Stimulated activated CD4-positive, alpha-beta T cell treated with anti-CD3 and anti-CD28 coated beads, Interleukin-2, amount 100 ng/mL, for 48 hours (primary cell): ENCODE measurements around the gene EIF4EBP2.

Experiments
- DNase-seq, 2 donors: peaks; one replicate each; pipeline ENCODE4 v3.0.0-alpha.2; 2020

The EIF4EBP2 gene

DNA sequence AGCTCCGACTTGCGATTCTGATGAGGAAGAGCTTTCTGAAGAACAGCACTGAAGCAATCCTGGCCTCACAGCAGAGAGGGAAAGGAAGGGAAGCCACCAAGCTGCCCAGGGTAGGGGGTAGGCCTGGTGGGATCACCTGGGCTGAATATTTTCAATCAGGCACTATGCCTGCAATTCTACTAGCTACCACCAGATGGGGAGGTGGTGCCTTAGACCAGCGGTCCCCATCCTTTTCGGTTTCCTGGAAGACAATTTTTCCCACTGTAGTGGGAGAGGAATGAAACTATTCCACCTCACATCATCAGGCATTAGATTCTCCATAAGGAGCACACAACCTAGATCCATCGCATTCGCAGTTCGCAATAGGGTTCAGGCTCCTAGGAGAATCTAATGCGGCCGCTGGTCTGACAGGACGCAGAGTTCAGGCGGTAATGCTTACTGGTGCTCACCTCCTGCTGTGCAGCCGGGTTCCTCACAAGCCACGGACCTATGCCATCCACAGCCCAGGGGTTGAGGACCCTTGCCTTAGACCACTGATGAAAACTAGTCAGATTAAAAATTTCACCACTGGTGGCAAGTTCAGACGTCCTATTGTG, 24.3 kb upstream of the EIF4EBP2 start:
- DNase-seq, result no peak

DNA sequence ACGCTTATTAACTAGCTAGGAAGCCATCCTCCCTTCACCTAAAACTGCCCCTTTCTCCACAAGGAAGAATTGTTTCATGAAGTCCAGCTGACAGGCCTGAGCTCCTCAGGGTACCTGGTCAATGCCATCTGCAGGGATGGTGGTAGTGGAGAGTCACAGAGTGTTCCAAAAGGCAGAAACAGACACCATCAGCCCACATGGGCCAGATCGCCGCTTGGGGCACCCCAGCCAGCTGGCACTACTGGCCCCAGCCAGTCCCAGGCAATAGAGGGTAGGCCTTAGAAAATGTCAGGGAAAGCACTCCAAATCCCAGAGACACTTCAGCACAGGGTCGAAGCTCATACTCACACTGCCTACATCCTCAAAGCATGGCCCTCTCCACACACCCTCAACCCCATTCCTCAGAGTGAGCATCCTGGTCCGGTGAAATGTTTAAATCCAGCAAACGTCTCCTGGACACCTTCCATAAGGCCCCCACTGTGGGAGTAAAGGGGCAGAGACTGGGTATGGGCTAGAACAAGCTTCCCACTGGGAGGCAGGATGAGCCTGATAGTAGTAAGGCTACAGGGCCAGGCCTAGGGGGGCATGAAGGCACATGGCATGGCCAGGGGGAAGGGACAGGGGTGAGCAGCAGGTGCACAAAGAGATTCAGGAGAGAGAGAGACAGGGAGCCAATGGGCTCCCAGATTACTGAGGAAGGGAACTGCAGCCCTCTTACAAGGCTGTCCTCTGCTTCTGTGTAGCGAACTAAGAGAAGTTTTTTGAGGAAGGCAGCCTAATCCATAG, 23.4 kb upstream of the EIF4EBP2 start:
- no peak for DNase-seq

DNA sequence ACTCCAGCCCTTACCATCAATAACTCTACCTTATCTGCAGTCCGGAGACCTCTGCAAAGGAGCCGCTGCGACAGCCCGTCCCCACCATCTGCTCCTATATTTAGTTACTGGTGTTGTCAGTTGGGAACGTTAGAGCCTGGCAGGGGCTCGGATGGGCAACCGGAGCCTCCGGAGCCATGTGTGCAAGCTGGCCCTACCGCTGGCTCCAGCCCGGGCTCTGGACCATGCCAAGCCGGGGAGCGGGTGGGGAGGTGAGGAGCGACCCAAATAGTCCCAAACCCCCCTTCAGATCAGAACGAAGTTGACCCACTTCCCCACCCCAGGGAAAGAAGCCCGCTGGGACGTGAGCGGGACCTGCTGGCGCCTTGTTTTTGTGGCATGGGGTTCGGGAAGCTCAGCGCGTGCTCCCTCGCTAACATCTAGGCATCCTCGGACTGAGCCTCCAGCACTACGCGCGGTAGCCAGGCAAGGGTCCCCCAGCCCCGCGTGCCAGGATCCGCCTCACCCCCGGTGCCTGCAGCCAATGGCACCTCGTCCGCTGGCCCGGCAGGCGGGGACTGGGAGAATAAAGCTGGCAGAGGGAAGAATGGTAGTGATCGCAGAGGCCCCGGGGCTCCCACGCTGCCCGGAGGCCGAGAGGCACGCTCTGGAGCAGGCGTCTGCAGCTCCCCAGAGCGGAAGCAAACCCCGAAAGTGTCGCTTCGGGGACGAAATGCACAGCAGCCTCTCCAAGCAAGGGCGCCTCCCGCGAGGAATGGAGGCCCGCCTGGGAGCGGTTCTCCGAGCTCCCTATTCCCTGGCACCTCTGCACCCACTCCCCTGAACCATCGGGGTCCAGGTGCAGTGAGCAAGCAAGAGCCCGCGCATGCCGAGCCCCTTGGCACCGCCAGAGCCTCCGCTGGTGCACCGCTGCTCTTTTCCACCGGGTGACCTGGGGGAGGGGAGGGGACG, 22.2 kb upstream of the EIF4EBP2 start:
- DNase-seq, result peak in 1 of 2 donors; percentile 23

DNA sequence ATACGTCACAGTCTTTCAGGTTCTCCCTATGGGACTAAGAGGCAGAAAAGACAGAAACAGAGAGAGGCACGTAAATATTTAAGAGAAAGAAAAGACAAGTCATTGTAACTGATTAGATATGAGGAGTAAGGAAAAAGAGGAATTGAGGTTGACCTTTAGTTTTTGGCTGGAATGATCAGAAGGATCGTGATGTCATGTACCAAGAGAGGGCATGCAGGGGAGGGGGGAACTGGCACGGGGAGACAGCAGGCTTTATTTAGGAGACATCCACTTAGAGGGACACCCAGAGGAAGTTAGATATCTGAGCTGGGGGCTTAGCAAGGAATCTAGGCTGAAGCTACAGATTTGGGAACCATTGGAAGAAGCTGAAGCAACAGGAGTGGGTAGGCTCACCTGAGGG, 12.3 kb upstream of the EIF4EBP2 start:
- DNase-seq, result no peak

DNA sequence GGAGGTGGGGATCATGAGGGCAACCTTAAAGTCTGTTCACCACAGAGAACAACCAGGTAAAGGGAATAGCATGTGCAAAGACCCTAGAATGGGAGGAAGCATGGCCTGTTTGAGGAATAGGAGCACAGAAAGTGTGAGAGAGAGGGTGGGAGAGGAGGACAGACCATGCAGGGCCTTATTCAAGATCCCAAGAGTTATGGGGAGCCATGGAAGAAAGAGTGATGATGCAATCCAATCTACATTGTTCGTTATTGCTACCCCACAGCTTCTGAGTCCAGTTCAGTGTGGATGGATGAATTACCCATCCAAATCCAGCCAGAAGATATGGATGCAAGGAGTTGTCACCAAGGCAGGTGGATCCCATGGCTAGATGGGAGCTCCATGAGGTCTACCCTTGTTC, 7.8 kb upstream of the EIF4EBP2 start:
- no peak for DNase-seq

DNA sequence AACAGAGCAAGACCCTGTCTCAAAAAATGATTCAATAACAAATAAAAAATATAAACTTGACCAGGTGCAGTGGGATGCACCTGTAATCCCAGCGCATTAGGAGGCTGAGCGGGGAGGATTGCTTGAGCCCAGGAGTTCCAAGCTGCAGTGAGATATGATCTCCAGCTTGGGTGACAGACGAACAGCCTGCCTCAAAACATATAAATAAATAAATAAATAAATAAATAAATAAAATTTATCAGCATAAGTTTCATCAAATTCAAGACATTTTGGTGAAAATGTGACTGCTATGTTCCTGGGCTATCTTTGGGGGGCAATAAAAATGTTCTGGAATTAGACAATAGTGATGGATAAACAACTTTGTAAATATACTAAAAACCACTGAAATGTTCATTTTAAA, 4.8 kb upstream of the EIF4EBP2 start:
- DNase-seq, result no peak

DNA sequence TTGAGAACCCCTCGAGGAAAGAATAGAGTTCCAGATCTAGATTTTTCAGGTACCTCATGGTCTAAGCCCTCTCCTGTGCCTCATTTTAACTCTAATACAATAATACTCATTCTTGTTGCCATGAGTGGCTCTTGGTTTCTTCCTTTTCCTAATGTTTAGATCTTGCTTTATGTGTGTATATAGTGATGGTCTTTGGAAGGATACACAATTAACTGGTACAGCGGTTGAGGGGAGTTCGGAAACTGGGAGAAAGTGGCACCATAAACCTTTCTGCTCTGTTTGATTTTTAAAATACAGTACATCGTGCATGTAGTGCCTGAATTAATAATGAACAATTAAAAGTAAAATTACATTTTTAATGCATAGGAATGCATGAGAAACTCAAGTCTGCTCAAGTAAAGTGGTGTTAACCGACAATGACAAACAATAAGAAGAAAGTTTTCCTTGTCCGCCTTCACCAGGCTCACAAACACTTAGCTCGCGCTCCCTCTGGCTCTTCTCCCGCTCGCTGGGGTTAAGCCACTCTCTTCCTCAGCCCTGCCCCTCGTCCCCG, 386 bp upstream of the EIF4EBP2 start:
- no peak for DNase-seq

DNA sequence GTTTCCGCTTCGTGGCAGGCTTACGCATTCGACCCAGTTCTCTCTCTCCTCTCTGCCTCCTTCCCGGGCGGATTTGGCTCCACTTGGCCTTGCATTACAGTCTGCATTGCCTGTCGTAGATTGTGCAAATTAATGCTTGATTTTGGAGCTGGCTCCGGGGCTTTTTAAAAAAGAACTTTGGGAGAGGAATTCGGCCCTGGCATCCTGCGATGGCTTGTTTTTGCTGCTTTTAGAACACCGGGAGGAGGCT, 767 bp downstream of the EIF4EBP2 start:
- DNase-seq, result no peak

DNA sequence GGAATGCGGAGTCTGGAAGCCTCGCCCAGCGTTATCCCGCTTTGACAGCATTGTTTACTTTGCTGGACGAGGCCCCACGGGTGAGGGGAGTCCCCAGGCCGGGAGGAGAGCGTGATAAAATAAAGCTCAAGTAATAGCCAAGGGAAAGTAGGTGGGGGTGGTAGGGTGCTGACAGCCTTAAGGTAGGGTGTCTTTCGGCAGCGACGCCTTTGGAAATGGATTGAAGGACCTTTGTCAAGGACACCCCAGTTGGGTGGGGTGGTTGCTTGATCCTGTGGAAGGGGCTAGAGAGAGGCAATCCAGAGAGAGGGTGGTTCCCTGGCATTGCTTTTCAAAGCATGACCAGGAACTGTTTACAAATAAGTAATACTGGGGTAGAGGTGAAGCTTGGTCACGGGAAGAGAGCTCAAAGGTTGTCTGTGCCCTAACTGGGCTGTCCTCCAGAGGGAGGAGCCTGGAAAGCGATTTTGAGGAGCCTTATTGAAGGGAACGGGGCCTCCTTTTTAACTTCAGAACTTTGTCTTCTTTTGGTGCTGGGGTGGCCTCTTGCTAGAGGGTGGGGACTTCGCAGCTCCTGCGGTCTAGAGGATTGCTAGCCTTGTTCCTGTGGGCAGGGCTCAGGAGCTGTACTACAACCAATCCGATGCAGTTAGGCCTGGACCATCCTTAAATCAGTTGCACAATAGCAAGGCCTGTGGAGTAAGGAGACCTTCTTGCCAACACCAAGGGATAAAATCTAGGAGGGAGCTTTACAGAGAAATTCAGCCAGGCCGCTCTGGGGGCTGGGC, 1.3 kb downstream of the EIF4EBP2 start:
- peak; percentile 10 for DNase-seq

DNA sequence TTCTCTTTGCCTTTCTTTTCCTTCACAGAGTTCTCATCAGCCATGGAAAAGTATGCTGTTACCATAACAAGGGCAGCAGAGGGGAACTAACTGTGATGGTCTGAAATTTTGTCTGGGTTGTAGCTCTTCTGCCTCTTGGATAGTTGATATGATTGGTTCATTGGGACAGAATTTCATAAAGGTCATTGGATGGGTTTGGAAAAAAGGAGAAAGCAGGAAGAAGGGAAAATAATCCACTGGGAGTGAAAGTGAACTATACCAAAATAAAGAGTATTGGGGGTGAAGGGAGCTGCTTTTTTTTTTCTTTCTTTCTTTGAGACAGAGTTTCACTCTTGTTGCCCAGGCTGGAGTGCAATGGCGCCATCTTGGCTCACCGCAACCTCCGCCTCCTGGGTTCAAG, 5.8 kb downstream of the EIF4EBP2 start:
- no peak for DNase-seq

DNA sequence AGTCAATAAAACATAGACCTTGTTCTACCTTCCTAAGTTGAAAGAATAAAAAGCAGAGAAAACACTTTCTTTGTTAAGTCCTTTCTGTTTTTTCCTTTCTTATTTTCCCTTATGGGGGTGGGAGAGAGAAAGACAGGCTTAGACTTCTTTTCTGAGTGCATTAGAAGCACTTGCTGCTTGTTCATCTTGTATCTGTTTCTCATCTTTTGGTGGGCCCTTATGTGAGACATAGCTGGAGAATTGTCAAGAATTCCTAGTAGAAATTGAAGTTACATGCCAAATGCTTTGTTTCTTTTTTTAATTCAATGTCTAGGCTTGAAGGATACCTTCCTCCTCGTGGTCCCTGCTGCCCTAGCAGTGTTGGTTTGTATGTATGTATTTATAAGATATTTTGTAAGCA, 6.7 kb downstream of the EIF4EBP2 start:
- no peak for DNase-seq

DNA sequence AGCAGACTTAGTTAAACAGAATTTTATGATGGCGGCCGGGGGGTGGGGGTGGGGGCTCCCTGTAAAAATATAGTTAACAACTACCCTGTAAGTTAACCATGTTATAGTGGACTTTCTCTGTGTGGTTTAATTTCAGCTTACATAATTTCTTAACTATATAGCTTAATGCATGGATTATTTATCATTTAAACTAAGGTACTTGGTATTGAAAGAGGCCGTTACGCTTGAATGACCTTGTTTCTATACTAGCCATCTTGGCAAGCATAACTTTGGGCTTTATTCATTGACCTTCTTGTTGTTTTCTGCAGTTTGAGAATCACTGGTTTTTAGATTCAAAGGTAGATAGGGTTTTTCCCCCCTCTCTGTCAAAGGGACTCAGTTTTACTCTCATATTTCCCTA, 8.4 kb downstream of the EIF4EBP2 start:
- DNase-seq, result no peak

DNA sequence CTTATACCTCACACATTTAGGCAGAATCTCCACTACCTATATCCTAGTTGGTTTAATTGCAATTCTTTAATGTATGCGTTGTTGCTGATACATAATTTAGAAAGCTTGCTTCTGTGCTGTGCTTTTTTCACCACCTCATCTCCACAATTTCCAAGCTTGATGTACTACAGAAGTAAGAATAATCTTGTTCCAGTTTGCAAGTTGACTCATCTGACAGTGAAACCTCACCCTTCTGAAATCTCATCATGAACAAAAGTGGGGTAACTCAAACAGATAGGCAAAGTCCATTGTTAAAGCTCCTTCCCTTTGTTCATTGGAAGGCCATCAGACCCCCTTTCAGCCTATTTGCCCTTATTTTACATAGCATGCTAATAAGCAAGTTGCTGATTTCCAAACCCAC, 13.6 kb downstream of the EIF4EBP2 start:
- no peak for DNase-seq

DNA sequence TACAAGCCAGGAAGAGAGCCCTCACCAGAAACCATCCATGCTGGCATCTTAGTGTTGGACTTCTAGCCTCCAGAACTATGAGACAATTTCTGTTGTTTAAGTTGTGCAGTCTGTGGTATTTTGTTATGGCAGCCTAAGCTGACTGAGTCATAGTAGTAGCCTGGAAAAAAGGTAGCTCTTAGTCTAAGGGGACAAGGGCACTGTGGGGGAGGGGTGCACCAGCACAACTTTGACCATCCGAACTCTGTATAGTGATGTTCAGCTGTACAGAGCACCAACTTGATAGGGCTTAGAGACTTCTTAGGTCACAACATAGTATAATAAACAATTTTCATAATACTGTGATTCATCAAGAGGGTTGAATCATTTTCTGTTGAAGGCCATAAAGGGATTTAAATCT, 14.3 kb downstream of the EIF4EBP2 start:
- no peak for DNase-seq

DNA sequence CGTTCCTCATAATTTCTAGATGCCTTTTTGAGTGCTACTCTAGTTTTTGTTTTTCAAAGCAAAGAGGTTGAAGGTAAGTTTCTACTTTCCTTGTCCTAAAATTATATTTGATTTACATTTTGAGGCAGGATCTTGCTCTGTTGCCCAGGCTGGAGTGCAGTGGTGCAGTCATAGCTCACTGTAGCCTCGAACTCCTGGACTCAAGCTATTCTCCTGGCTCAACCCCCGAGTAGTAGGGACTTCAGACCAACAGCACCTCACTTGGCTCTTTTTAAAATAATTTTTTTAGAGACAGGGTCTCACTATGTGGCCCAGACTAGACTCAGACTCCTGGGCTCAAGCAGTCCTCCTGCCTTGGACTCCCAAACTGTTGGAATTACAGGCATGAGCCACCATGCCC, 14.8 kb downstream of the EIF4EBP2 start:
- DNase-seq, result no peak

DNA sequence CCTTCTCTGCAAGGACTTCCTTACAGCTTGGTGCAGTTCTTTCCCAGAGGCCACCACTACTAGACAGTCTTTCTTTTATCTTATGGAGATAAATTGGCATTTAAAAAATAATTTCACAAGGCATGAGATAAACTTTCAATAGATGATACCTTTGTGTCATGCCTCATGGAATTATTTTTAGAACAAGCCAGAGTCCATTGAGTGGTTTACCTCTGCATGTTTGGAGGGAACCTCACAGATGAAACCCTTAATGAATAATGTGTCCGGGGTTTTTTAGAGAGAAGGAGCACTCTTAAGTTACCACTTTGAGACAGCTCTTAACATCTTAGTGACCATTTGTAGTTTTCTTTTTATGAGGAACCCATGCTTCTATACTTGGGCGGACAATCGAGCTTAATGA, 20.4 kb downstream of the EIF4EBP2 start:
- DNase-seq, result no peak

DNA sequence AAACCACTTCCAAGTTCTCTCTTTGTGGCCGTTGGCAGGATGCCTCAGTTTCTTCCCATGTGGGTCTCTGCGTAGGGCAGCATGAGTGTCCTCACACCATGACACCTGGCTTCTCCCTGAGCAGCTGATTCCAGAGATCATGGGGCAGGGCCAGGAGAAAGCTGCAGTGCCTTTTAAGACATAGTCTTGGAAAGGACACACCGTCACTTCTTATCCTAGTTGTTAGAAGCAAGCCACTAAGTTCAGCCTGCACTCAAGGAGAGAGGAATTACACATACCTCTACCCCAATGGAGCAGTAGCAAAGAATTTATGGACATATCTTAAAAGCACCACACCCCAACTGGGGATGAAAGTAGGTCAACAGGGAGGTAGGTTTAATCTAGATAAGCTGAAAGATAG, 21.2 kb downstream of the EIF4EBP2 start:
- no peak for DNase-seq

DNA sequence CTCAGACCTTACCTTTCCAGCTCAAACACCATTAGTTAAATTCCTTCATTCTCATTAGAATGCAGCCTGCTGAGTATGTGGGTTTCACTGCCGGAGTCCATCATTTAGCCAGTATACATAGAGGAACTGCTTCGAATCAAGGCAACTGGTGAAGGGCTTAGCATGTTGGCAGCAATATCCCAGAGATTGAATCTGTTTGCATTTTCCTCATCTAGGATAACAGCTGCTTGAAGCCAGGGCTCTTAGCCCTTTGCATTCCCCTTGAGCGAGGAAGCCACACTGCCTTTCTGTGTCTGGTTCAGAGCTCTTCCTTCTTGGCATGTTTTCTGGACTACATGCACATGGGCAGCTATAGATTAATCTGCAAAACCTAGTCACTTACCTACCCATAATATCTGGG, 22.9 kb downstream of the EIF4EBP2 start:
- DNase-seq, result no peak

DNA sequence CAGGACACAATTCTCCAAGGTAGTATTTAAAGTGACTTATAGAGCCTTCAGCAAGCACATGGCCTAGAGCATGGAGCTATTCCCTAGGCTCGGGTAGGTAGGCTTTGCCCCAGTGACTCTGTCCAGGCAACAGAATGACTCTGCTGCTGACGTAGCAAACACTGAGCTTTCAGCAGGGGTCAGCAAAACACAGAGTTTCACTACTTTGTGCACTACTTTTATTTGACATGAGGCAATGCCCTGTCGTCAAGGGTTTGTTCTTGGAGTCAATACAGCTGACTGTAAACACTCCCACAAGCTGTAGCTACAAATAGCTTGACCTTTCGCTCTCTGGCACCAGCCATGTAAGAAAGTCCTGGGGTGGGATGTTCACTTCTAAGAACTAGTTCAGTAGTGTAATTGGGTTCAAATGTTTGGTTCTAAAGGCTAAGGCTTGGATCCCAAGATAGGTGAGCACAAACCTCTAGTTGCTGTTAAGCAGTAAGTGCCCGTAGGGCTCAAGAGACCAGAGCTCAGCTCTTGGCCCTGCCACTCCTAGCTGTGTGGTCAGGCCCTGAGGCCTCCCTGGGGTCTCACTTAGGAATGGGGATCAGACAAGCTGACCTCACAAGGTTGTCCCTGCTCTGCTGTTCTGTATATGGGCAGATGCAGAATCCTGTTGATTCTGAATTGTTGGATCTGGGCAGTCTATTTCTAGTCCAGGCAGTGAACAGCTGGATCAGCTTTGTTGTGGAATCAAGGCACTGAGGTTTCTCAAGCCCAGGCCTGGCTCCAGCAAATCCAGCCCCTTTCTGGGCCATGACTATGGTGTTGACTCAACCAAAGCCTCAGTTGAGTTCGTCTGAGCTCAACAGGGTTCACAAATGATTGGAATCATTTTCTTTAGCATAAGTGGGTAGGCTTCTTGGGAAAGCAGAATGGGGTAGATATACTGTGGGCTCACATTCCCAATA, 26.8 kb downstream of the EIF4EBP2 start:
- DNase-seq, result no peak

DNA sequence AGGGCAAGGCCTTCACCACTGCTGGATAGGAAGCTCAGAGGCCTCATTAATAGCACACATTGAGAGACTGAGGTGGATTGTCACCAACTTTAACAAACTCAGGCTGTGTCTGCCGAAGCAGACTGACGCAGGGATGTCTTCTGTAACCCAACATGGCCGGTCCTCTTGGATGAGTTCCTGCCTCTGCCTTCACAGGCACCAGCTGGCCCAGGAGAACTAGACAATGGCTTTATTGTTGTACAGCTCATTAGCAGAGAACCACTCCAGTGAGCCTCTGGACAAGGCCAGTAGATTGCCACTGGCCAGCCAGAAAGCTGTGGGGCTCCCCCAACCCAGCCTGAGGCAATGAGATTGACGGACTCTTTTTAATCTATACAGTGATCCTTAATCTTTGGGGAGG, 28.2 kb downstream of the EIF4EBP2 start:
- no peak for DNase-seq

DNA sequence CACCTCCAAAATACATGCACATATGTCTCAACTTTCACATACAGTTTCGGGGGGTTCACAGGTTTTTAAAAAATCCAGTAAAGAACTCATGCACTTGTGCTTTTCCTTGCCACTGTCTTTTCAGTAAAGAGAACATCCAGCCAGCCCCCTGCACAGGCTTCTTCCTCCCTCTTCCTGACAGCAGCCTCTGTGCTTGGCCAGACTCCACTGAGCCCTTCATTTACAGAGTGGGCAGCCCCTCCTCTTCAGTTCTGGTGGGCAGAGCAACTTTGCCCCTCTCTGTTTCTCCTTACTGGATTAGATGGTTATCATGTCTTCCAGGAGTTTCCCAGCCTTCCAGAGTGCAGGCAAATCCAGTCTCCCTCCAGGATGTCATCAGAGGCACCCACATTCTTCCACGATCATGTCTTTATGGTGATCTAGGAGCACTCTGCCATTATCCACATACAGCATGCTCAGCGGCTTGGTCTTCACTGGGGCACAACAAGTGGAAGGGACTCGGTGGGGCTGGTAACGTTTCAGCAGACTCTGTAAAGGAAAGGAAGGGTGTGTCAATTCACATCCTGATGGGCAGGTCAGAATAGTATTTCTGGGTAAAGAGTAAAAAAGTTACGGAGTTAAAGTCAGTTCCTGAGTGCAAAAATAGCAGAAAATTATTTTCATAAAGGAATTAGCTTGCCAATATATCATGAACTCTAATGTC, 28.8 kb downstream of the EIF4EBP2 start:
- DNase-seq, result no peak
